MCF 10A (cell line): ENCODE measurements around the gene KRT14. TPM values are rescaled to one million over a fixed set of nuclear protein-coding genes. Genes with fewer than 3 reads are reported as not detected.

Experiments used
- BruUV-seq: library from RNA; stranded (reverse); fragments of 400-500 nt; replicated peaks from 2 replicates; lab custom pipeline; 2021; lab: Mats Ljungman, UMichigan
- CTCF ChIA-PET: fragments of 300-600 bp; sonication (Branson Sonifier 250); formaldehyde crosslinking; extraction: SDS; loops from one replicate; lab custom pipeline; 2021; ENCODE audit warnings: antibody characterized with exemption, inconsistent platforms; lab: Yijun Ruan, JAX
- POLR2A ChIA-PET: fragments of 300-600, 350-650 bp; sonication (Branson Sonifier 250); formaldehyde crosslinking; extraction: SDS; loops from one replicate; lab custom pipeline; 2020; ENCODE audit warnings: antibody characterized with exemption, inconsistent platforms; lab: Yijun Ruan, JAX
- DNase-seq: peaks from one replicate; pipeline ENCODE4 v3.0.0-alpha.2; 2018; ENCODE audit not compliant: unreplicated experiment
- H3K27ac Mint-ChIP-seq: one replicate; pipeline ENCODE4 v1.8.0; 2022; ENCODE audit warnings: mild to moderate bottlenecking, low read depth, mixed read lengths; ENCODE audit not compliant: unreplicated experiment
- H3K27me3 Mint-ChIP-seq: one replicate; pipeline ENCODE4 v1.8.0; 2022; ENCODE audit warnings: mixed read lengths; ENCODE audit not compliant: insufficient read depth, unreplicated experiment
- H3K36me3 Mint-ChIP-seq: one replicate; pipeline ENCODE4 v1.8.0; 2022; ENCODE audit warnings: mild to moderate bottlenecking, moderate library complexity, mixed read lengths; ENCODE audit not compliant: insufficient read depth, unreplicated experiment
- H3K4me1 Mint-ChIP-seq: one replicate; pipeline ENCODE4 v1.8.0; 2022; ENCODE audit warnings: mixed read lengths; ENCODE audit not compliant: insufficient read depth, unreplicated experiment
- H3K4me3 Mint-ChIP-seq: one replicate; pipeline ENCODE4 v1.8.0; 2022; ENCODE audit warnings: mild to moderate bottlenecking, moderate library complexity, mixed read lengths; ENCODE audit not compliant: unreplicated experiment
- H3K9me3 Mint-ChIP-seq: one replicate; pipeline ENCODE4 v1.8.0; 2022; ENCODE audit warnings: mixed read lengths; ENCODE audit not compliant: unreplicated experiment
- intact Hi-C: fragments of 100-400 bp; cut with micrococcal nuclease; formaldehyde crosslinking; loops from 2 replicates; pipeline ENCODE4 v1.14.1; 2022
- total RNA-seq: library from RNA; stranded (reverse); gene quantifications from 2 replicates; pipeline ENCODE4 v1.2.3, GENCODE V29; 2022
- TF ChIP-seq, protein P1 (sequence below): fragments of 200-600 bp; IDR thresholded peaks from one replicate; pipeline ENCODE4 v1.8.0; 2022; ENCODE audit warnings: antibody characterized with exemption, mild to moderate bottlenecking; ENCODE audit not compliant: unreplicated experiment

KRT14 gene
- total RNA-seq, 1 experiment from 2014 or later, result 1,755 TPM

- no peak overlapping the region for H3K4me3 Mint-ChIP-seq
- H3K9me3 Mint-ChIP-seq, result no peaks in the 10 kb centered on the region
- DNase-seq, result no peak
- no peaks in the 10 kb centered on the region for H3K36me3 Mint-ChIP-seq
- intact Hi-C loops, result no loop called here
- BruUV-seq, result no TSS peak
- H3K4me1 Mint-ChIP-seq, result no peaks in the 10 kb centered on the region
- POLR2A ChIA-PET, result interaction anchor here (0.6 to 1.2 kb wide), 3 partner anchors 52 to 123 kb away, joined by 3 to 4 read pairs (median 3); partner anchors contain the start of gene EIF1
- CTCF ChIA-PET, result interaction anchor here (0.6 to 22.4 kb wide), 6 partner anchors 10 to 100 kb away, joined by 3 to 415 read pairs (median 6); no protein-coding TSS in a partner anchor
- TF ChIP-seq, protein P1, sequence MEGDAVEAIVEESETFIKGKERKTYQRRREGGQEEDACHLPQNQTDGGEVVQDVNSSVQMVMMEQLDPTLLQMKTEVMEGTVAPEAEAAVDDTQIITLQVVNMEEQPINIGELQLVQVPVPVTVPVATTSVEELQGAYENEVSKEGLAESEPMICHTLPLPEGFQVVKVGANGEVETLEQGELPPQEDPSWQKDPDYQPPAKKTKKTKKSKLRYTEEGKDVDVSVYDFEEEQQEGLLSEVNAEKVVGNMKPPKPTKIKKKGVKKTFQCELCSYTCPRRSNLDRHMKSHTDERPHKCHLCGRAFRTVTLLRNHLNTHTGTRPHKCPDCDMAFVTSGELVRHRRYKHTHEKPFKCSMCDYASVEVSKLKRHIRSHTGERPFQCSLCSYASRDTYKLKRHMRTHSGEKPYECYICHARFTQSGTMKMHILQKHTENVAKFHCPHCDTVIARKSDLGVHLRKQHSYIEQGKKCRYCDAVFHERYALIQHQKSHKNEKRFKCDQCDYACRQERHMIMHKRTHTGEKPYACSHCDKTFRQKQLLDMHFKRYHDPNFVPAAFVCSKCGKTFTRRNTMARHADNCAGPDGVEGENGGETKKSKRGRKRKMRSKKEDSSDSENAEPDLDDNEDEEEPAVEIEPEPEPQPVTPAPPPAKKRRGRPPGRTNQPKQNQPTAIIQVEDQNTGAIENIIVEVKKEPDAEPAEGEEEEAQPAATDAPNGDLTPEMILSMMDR, result no peak
- H3K27ac Mint-ChIP-seq, result no peak overlapping the region
- H3K27me3 Mint-ChIP-seq, result peaks cover 34% of the 10 kb centered on the region
Measured at GRCh38 chr17:41565338-41565737, 21.4 kb downstream of the KRT14 start.

- Mint-ChIP-seq H3K27ac (no peak overlapping the region), H3K4me3 (no peak overlapping the region), H3K9me3 (no peaks in the 10 kb centered on the region), H3K4me1 (no peaks in the 10 kb centered on the region), H3K36me3 (no peaks in the 10 kb centered on the region), H3K27me3 (peaks cover 25% of the 10 kb centered on the region)
- DNase-seq, result no peak
- no TSS peak for BruUV-seq
- ChIA-PET CTCF (interaction anchor here (4.1 to 22.4 kb wide), 2 partner anchors 14 to 102 kb away, joined by 34 to 415 read pairs; no protein-coding TSS in a partner anchor), POLR2A (interaction anchor here (1.1 kb wide), 1 partner anchor 72 kb away, joined by 3 read pairs; no protein-coding TSS in a partner anchor)
- intact Hi-C loops, result no loop called here
- TF ChIP-seq, protein P1, result no peak
Measured at GRCh38 chr17:41563607-41564170, 23.0 kb downstream of the KRT14 start.

GRCh38 chr17:41561554-41561953 is 25.1 kb downstream of the KRT14 start:
- intact Hi-C loops, result no loop called here
- Mint-ChIP-seq H3K9me3 (no peaks in the 10 kb centered on the region), H3K4me1 (no peaks in the 10 kb centered on the region), H3K27me3 (peaks cover 23% of the 10 kb centered on the region), H3K36me3 (no peaks in the 10 kb centered on the region), H3K4me3 (no peak overlapping the region), H3K27ac (no peak overlapping the region)
- DNase-seq, result no peak
- ChIA-PET POLR2A (no interaction called here), CTCF (interaction anchor here (1.2 to 22.4 kb wide), 3 partner anchors 12 to 104 kb away, joined by 3 to 415 read pairs (median 65); no protein-coding TSS in a partner anchor)
- TF ChIP-seq, protein P1, result no peak
- no TSS peak for BruUV-seq

DNA sequence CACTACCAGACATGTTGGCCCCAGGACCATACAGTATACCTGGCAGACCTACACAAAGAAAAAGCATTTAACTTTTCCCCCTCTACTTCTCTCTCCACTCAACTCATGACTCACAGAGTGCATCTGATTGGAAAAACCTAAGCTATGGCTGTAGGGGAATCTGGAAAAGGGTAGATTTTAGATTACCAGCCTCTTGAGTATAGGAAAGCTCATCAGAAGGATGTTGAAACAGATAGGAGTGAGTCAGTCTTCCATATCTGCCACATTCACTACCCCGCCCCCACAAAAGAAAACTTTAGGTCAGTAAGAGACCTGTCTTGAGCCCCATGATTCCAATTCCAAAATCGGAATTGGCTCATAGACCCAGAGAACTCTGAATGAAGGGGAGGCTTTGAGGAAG is 27.1 kb downstream of the KRT14 start:
- ChIA-PET POLR2A (interaction anchor here (0.6 to 1.9 kb wide), 8 partner anchors 10 to 212 kb away, joined by 3 to 8 read pairs (median 4); partner anchors contain the start of gene KRT17), CTCF (interaction anchor here (0.6 to 22.4 kb wide), 5 partner anchors 10 to 106 kb away, joined by 3 to 415 read pairs (median 6); no protein-coding TSS in a partner anchor)
- H3K27ac Mint-ChIP-seq, result no peak overlapping the region
- BruUV-seq, result no TSS peak
- no peaks in the 10 kb centered on the region for H3K36me3 Mint-ChIP-seq
- H3K4me3 Mint-ChIP-seq, result no peak overlapping the region
- intact Hi-C loops, result no loop called here
- H3K27me3 Mint-ChIP-seq, result peaks cover 8% of the 10 kb centered on the region
- H3K4me1 Mint-ChIP-seq, result peaks cover 2% of the 10 kb centered on the region
- H3K9me3 Mint-ChIP-seq, result no peaks in the 10 kb centered on the region
- TF ChIP-seq, protein P1, result no peak
- DNase-seq, result peak; percentile 50
